Esophagus muscularis mucosa (tissue), 4 donors: ENCODE results near the gene CHORDC1. TPM values are rescaled to one million over a fixed set of nuclear protein-coding genes. Genes with fewer than 3 reads are reported as not detected.

Source experiments
- DNase-seq: peaks from one replicate; pipeline ENCODE4 v3.0.0-alpha.2; 2017; ENCODE audit errors: extremely low spot score
- H3K27ac ChIP-seq, 4 donors: fragments of 200-600 bp; sonication (generic); replicated peaks in 1 of 4; 1 replicate in 3 of 4; 2 replicates in 1 of 4; pipeline ENCODE4 v1.5.1; 2016 to 2019; ENCODE audit warnings: mild to moderate bottlenecking in 1 of 4
- H3K27me3 ChIP-seq, 4 donors: fragments of 200-600 bp; sonication (generic); one replicate each; pipeline versions ENCODE4 v1.5.1 to v1.6.0; 2016 to 2019
- H3K36me3 ChIP-seq, 4 donors: fragments of 200-600 bp; sonication (generic); one replicate each; pipeline ENCODE4 v1.5.1; 2016 to 2019
- H3K4me1 ChIP-seq, 4 donors: fragments of 200-600 bp; sonication (generic); one replicate each; pipeline ENCODE4 v1.5.1; 2016 to 2019
- H3K4me3 ChIP-seq, 4 donors: fragments of 200-600 bp; sonication (generic); 1 replicate in 2 of 4; 2 replicates in 2 of 4; pipeline ENCODE4 v1.5.1; 2016 to 2019; ENCODE audit warnings: mild to moderate bottlenecking in 4 of 4, moderate library complexity in 1 of 4
- H3K9me3 ChIP-seq, 4 donors: fragments of 200-600 bp; sonication (generic); 1 replicate in 3 of 4; 2 replicates in 1 of 4; pipeline ENCODE4 v1.5.1; 2016 to 2019
- CTCF ChIP-seq, 3 experiments: fragments of 200-600 bp in 2 of 3; fragments of 450-650 bp in 1 of 3; sonication (generic) in 2 of 3; IDR thresholded peaks; one replicate each; pipeline ENCODE4 v1.5.1; 2017 to 2019; ENCODE audit warnings: antibody characterized with exemption in 3 of 3, mild to moderate bottlenecking in 2 of 3, moderate library complexity in 1 of 3
- EP300 ChIP-seq: sonication (generic); formaldehyde crosslinking; IDR thresholded peaks from one replicate; pipeline ENCODE4 v1.6.1; 2017; ENCODE audit warnings: antibody characterized with exemption
- POLR2A ChIP-seq: fragments of 450-650 bp; IDR thresholded peaks from one replicate; pipeline ENCODE4 v1.6.1; 2017; ENCODE audit warnings: antibody characterized with exemption, moderate library complexity, mild to moderate bottlenecking, low read depth
- POLR2AphosphoS5 ChIP-seq, 2 donors: sonication (generic); formaldehyde crosslinking; IDR thresholded peaks; one replicate each; pipeline ENCODE4 v1.6.1; 2017; ENCODE audit warnings: antibody characterized with exemption in 2 of 2
- WGBS: methylation state at CpG from one replicate; pipeline ENCODE4 v1.1.5; 2018; 5-methylcytosine and 5-hydroxymethylcytosine counted together
- intact Hi-C: fragments of 100-400 bp; cut with DNase I; formaldehyde crosslinking; loops from one replicate; pipeline ENCODE4 v1.15.1; 2023
- total RNA-seq, 4 donors: library from RNA; depleted of rRNA; stranded (reverse); fragments of >200 nt; gene quantifications; one replicate each; pipeline versions ENCODE4 v1.1.0 to v1.2.1, GENCODE V29; 2016

The CHORDC1 gene
- total RNA-seq, 4 donors from 2014 or later, result 37.6 to 71.8 (median 45.4) TPM

- Histone ChIP-seq H3K27me3 (no peaks in the 10 kb centered on the region), H3K36me3 (peaks cover 18 to 88% (median 58%) of the 10 kb centered on the region in 4 donors), H3K9me3 (no peaks in the 10 kb centered on the region), H3K27ac (no peak overlapping the region), H3K4me3 (no peak overlapping the region), H3K4me1 (peaks cover 0 to 5% (median 0%) of the 10 kb centered on the region in 4 donors)
- TF ChIP-seq POLR2A (no peak), CTCF (IDR thresholded peaks at IDR 0.05) (peak; percentile 79 to 91 (median 86))
- DNase-seq, result no peak
- 13% methylated on average over 3 of the region's 3 CpGs for WGBS
- intact Hi-C loops, result no loop called here
Measured at GRCh38 chr11:90204832-90205646, 17.8 kb downstream of the CHORDC1 start.

DNA sequence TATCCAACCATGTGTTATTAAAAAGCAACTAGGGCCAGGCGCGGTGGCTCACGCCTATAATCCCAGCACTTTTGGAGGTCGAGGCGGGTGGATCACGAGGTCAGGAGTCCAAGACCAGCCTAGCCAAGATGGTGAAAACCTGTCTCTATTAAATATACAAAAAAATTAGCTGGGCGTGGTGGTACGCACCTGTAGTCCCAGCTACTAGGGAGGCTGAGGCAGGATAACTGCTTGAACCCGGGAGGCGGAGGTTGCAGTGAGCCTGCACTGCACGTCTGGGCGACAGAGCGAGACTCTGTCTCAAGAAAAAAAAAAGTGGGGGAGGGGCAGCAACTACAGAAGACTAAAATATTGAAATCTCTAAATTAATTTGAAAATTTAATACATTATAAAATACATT, 18.4 kb downstream of the CHORDC1 start:
- Histone ChIP-seq H3K9me3 (no peaks in the 10 kb centered on the region), H3K36me3 (peaks cover 18 to 88% (median 51%) of the 10 kb centered on the region in 4 donors), H3K27ac (no peak overlapping the region), H3K27me3 (no peaks in the 10 kb centered on the region), H3K4me3 (no peak overlapping the region), H3K4me1 (peaks cover 0 to 5% (median 0%) of the 10 kb centered on the region in 4 donors)
- WGBS, result 93% methylated on average over 13 of the region's 13 CpGs
- no peak for DNase-seq
- no peak for TF ChIP-seq POLR2AphosphoS5 (IDR thresholded peaks at IDR 0.05)
- TF ChIP-seq EP300, result no peak
- TF ChIP-seq POLR2A, result no peak
- no peak for TF ChIP-seq CTCF (IDR thresholded peaks at IDR 0.05)
- intact Hi-C loops, result no loop called here

- H3K4me1 ChIP-seq, result peaks cover 0 to 5% (median 0%) of the 10 kb centered on the region in 4 donors
- TF ChIP-seq CTCF (IDR thresholded peaks at IDR 0.05) (no peak), POLR2AphosphoS5 (IDR thresholded peaks at IDR 0.05) (no peak), EP300 (no peak), POLR2A (no peak)
- no peaks in the 10 kb centered on the region for H3K9me3 ChIP-seq
- H3K27ac ChIP-seq, result no peak overlapping the region
- WGBS, result 78% methylated on average over 3 of the region's 3 CpGs
- H3K27me3 ChIP-seq, result no peaks in the 10 kb centered on the region
- no peak overlapping the region for H3K4me3 ChIP-seq
- H3K36me3 ChIP-seq, result peaks cover 15 to 83% (median 43%) of the 10 kb centered on the region in 4 donors
- no peak for DNase-seq
- intact Hi-C loops, result no loop called here
Measured at GRCh38 chr11:90202342-90202741, 20.5 kb downstream of the CHORDC1 start.

DNA sequence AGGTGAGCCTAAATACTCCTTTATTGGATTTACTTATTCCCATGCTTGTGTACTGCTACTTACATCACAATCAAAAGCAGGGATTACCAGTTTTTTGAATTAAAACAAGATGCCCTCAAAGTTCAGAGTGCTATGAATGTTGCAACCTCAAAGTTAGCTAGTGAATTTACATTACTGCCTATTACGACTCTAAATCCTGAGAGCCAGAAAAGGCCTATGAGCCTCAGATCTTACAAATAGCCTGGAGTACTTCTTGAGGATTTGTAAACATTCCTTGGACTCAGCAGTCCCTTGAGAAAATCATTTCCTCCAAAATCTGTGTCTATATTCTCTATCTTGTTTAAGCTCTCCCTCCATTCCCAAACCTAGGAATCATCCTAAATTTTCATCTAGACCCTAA, 25.5 kb downstream of the CHORDC1 start:
- WGBS, result 79% methylated on average over 1 of the region's 1 CpG
- no peak overlapping the region for H3K4me3 ChIP-seq
- no peaks in the 10 kb centered on the region for H3K27me3 ChIP-seq
- H3K9me3 ChIP-seq, result no peaks in the 10 kb centered on the region
- peaks cover 8 to 52% (median 18%) of the 10 kb centered on the region in 4 donors for H3K36me3 ChIP-seq
- DNase-seq, result no peak
- TF ChIP-seq CTCF (IDR thresholded peaks at IDR 0.05) (no peak), EP300 (no peak), POLR2AphosphoS5 (IDR thresholded peaks at IDR 0.05) (no peak), POLR2A (no peak)
- intact Hi-C loops, result no loop called here
- H3K4me1 ChIP-seq, result no peaks in the 10 kb centered on the region
- H3K27ac ChIP-seq, result no peak overlapping the region
